SJSA1 (cell line): ENCODE measurements around the gene ARMH4. TPM values are rescaled to one million over a fixed set of nuclear protein-coding genes. Genes with fewer than 3 reads are reported as not detected.
"Not testable (repeated sequence)": the region's sequence is repeated elsewhere in the genome, so short reads cannot be mapped to it uniquely, and the experiment has no call there.

Experiments
- DNase-seq, 2 experiments: peaks; one replicate each; pipeline ENCODE4 v3.0.0-alpha.2; 2015 to 2020; ENCODE audit warnings: low spot score in 2 of 2, low read depth in 1 of 2
- H3K27ac ChIP-seq: fragments of 250-450 bp; sonication (Bioruptor Pico); 2 replicates; pipeline ENCODE4 v1.5.1; 2020; ENCODE audit warnings: mild to moderate bottlenecking, moderate library complexity
- H3K27me3 ChIP-seq: fragments of 250-450 bp; sonication (Bioruptor Pico); replicated peaks from 2 replicates; pipeline ENCODE4 v1.5.1; 2020; ENCODE audit warnings: mild to moderate bottlenecking, moderate library complexity
- H3K36me3 ChIP-seq: fragments of 250-450 bp; sonication (Bioruptor Pico); 2 replicates; pipeline ENCODE4 v1.5.1; 2020; ENCODE audit warnings: mild to moderate bottlenecking
- H3K4me1 ChIP-seq: fragments of 250-450 bp; sonication (Bioruptor Pico); replicated peaks from 2 replicates; pipeline ENCODE4 v1.6.1; 2021; ENCODE audit warnings: mild to moderate bottlenecking
- H3K4me3 ChIP-seq: fragments of 250-450 bp; sonication (Bioruptor Pico); 2 replicates; pipeline ENCODE4 v1.5.1; 2020; ENCODE audit warnings: mild to moderate bottlenecking
- H3K9me3 ChIP-seq: fragments of 250-450 bp; sonication (Bioruptor Pico); replicated peaks from 2 replicates; pipeline ENCODE4 v1.5.1; 2020; ENCODE audit warnings: mild to moderate bottlenecking
- total RNA-seq: library from RNA; depleted of rRNA; stranded (reverse); fragments of >200 nt; shearing (Covaris generic); gene quantifications from 2 replicates; pipeline ENCODE4 v1.2.3, GENCODE V29; 2014

The ARMH4 gene
- total RNA-seq, 1 experiment from 2014 or later: 0.29 TPM

DNA sequence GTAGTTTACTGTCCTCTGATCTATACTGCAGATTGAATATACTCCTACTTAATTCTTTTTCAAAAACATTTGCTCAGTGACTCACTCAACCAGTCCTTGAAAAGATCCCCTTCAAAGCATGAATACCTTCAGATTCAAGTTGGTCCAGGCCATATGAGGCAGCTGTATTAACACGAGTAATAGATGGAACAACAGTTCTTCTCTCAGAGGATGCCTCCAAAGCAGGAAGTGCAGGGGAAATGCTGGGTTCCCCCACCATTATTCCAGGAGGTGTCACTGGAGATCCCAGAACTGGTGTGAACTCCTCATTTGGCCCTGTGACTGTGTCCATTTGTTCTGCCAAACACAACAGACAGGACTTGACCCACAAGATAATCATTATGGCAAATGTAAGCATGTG is 20.6 kb downstream of the ARMH4 start:
- H3K27ac ChIP-seq: no peak overlapping the region
- DNase-seq: no peak
- H3K4me3 ChIP-seq: no peak overlapping the region
- peaks cover 2% of the 10 kb centered on the region; the same call in 1 of the 2 replicates for H3K27me3 ChIP-seq
- no peaks in the 10 kb centered on the region for H3K9me3 ChIP-seq
- H3K36me3 ChIP-seq: no peaks in the 10 kb centered on the region
- H3K4me1 ChIP-seq: no peaks in the 10 kb centered on the region; the same call in 1 of the 2 replicates

DNA sequence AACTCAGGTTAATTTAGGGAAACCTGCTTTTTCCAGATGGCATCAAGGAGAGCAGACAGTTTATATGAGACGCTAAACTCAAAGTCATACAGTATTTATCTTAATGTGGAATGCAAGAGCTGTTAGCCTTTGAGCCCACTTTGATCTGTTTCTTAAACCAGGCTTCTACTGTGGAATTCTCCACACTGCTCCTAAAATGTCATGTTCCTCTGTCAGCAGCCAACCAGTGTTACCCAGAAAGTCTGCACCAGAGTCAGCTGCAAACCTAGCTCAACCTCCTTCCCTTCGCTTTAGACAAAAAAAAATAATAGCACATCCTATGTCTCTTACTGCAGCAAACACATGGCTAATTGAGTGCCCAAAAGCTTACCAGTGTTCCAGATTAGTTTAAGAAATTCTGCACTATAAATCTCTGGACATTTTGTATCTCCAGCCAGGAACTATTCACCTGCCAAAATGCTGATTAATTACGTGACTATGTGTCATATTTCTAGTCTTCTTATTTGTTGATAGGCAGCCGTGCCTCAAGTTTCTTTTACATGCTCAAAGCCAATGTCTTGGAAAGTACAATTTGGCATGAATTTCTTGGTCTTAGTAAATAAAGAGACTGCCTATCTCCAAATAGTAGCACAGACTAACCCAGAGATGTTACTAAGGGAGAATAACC is 21.8 kb downstream of the ARMH4 start:
- Histone ChIP-seq H3K36me3 (no peaks in the 10 kb centered on the region), H3K27ac (no peak overlapping the region), H3K9me3 (no peaks in the 10 kb centered on the region), H3K27me3 (peaks cover 2% of the 10 kb centered on the region; the same call in 1 of the 2 replicates), H3K4me1 (no peaks in the 10 kb centered on the region; the same call in 1 of the 2 replicates), H3K4me3 (no peak overlapping the region)
- DNase-seq: no peak

DNA sequence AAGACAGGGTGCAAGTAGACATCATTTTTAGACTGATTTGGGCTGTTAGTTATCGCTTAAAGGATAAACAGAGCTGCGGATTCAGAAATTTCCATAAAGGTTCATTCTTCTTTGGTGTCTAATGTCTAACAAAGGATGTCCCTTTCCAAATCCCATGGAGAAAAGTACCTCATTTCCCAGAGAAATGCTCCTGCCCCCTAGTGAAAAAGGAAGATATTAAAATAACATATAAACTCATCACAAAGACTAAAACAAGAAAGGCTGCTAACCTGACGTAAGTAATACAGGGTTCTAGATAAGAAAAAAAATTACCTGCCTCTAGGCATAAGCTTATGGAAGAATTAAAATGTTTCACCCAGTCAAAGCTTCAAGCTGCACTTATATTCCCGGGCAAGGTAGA is 22.8 kb downstream of the ARMH4 start:
- H3K4me3 ChIP-seq: no peak overlapping the region
- H3K36me3 ChIP-seq: no peaks in the 10 kb centered on the region
- no peaks in the 10 kb centered on the region for H3K9me3 ChIP-seq
- H3K27ac ChIP-seq: no peak overlapping the region
- no peaks in the 10 kb centered on the region; the same call in 1 of the 2 replicates for H3K4me1 ChIP-seq
- DNase-seq: no peak
- 0 out of 2 replicates have a peak, but pooled peaks cover 2% of the 10 kb centered on the region for H3K27me3 ChIP-seq

DNA sequence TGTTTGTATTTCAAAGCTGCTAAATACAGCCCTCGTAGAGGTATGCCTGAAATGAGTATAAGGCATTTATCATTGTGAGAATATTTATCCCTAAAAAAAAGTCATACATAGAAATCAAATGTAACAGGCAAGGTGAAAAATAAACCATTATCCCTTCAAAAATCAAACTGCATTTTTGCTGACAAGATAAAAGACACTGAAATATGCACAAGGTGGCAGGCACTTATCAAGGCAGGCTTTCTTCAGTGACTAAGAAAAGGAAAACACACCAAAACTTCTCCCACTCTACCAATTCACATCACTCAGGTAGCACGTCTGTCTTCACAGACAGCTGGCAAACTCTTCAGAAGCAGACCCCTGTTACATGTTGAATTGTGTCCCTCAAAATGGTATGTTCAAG is 23.6 kb downstream of the ARMH4 start:
- Histone ChIP-seq H3K27ac (no peak overlapping the region), H3K36me3 (no peaks in the 10 kb centered on the region), H3K9me3 (no peaks in the 10 kb centered on the region), H3K27me3 (0 out of 2 replicates have a peak, but pooled peaks cover 2% of the 10 kb centered on the region), H3K4me1 (no peaks in the 10 kb centered on the region), H3K4me3 (no peak overlapping the region)
- no peak for DNase-seq

DNA sequence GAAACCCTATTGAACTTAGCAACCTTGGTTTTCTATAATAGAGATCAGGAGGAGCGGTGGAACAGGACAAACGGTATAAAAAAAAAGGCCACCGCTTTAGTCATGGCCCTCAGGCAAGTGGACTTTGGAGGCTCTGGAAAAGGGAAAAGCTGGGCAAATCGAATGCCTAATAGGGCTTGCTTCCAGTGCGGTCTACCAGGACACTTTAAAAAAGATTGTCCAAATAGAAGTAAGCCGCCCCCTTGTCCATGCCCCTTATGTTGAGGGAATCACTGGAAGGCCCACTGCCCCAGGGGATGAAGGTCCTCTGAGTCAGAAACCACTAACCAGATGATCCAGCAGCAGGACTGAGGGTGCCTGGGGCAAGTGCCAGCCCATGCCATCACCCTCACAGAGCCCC is 29.5 kb downstream of the ARMH4 start:
- not testable (repeated sequence) for H3K36me3 ChIP-seq, H3K27ac ChIP-seq, H3K4me3 ChIP-seq, H3K4me1 ChIP-seq, H3K9me3 ChIP-seq, DNase-seq
- peaks cover 18% of the 10 kb centered on the region; the same call in 1 of the 2 replicates for H3K27me3 ChIP-seq

DNA sequence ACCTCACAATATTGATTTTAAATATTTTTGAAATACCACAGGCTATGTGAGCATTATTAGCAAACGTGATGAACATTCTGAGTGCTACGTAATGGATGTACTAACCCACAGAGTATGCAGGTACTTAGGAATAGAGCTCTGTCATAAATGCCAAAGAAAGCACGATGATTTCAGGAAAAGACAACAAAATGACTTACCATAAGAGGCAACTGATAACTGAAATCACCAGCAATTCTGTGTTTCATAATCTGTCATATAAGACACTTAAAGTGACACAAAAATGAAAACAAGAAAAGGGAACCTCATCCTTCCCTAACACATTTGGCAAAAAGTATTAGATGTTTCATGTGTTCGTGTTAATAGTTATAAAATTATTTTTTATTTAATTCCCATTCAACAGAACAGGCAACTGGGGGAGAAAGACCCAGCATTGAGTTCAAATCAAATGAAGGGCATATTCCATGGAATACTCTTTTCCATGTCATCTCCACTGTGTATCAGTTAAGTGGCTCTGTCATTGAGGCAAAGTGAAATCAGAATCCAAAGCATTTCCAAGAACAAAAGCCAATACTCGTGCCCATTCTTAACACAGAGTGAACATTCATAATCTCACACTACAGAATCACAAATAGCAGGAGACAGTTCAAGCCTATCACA is 30.4 kb downstream of the ARMH4 start:
- no peak for DNase-seq
- Histone ChIP-seq H3K9me3 (no peaks in the 10 kb centered on the region), H3K4me3 (no peak overlapping the region), H3K27ac (no peak overlapping the region), H3K27me3 (peaks cover 18% of the 10 kb centered on the region; the same call in 1 of the 2 replicates), H3K4me1 (no peaks in the 10 kb centered on the region), H3K36me3 (no peaks in the 10 kb centered on the region)

DNA sequence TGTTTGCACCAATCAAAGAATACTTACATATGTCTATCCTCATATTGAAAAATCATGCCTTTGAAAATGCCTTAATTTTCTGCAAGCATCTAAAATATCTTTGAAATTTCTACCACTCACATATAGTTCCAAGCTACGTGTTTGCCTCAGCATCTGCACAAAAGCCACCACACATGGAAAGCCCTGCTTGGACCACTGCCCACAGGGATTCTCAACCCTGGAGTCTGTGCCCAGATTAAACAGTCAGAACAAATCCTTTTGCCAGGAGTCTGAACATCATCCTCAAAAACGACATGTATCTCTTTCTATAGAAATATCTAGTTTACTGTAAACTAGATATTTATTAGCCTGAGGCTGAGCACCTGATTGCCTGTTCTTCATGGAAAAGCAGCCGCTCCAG is 32.6 kb downstream of the ARMH4 start:
- Histone ChIP-seq H3K4me3 (no peak overlapping the region), H3K4me1 (no peaks in the 10 kb centered on the region), H3K36me3 (no peaks in the 10 kb centered on the region), H3K27me3 (peaks cover 20% of the 10 kb centered on the region; the same call in 1 of the 2 replicates), H3K9me3 (no peaks in the 10 kb centered on the region), H3K27ac (no peak overlapping the region)
- DNase-seq: no peak

DNA sequence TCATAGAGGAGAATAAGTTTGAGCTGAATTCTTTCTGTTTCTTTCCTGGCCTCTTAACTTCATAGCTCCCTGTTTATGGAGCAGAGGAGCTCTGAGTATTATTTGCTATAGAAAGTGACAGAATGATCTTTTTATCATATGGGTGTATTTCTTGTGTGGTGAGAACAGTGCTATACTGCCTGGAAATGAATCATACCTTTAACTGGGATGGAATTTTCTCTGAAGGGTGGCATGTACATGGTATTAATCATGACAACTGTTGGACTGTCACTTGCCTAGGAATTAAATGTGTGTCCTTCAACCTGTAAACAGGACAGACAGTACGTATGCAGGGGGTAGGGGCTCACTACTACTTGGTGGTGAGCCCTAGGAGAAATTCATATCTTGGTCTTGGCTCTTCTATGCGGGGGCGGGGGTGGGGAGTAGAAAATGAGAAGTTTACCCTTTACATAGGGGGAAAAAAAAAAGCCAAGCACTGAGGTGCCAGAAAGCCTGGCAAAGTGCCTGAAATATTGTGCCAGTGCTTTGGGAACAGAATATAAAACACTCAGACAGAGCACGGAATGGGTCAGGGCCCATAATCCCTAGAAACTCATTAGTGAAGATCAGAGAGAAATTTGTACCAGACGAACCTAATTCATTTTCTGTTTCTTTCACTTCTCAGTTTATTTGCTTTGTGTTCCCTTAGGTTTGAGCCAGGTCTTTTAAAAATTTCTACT is 33.8 kb downstream of the ARMH4 start:
- Histone ChIP-seq H3K36me3 (no peaks in the 10 kb centered on the region), H3K27ac (no peak overlapping the region), H3K27me3 (peaks cover 27% of the 10 kb centered on the region; the same call in 1 of the 2 replicates), H3K4me1 (no peaks in the 10 kb centered on the region), H3K9me3 (no peaks in the 10 kb centered on the region), H3K4me3 (no peak overlapping the region)
- DNase-seq: no peak

DNA sequence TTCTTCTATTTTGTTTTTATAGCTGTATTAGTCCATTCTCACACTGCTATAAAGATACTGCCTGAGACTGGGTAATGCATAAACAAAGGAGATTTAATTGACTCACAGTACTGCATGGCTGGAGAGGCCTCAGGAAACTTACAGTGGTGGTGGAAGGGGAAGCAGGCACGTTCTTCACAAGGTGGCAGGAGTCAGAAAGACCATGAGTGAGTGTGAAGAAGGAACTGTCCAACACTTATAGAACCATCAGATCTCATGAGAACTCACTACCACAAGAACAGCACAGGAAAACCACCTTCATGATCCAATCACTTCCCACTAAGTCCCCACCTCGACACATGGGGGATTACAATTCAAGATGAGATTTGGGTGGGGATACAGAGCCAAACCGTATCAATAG is 42.3 kb downstream of the ARMH4 start:
- Histone ChIP-seq H3K27me3 (peaks cover 36% of the 10 kb centered on the region), H3K4me1 (peaks cover 4% of the 10 kb centered on the region; the same call in 1 of the 2 replicates), H3K4me3 (no peak overlapping the region), H3K9me3 (no peaks in the 10 kb centered on the region; the same call in 1 of the 2 replicates), H3K27ac (no peak overlapping the region), H3K36me3 (no peaks in the 10 kb centered on the region)
- no peak for DNase-seq

DNA sequence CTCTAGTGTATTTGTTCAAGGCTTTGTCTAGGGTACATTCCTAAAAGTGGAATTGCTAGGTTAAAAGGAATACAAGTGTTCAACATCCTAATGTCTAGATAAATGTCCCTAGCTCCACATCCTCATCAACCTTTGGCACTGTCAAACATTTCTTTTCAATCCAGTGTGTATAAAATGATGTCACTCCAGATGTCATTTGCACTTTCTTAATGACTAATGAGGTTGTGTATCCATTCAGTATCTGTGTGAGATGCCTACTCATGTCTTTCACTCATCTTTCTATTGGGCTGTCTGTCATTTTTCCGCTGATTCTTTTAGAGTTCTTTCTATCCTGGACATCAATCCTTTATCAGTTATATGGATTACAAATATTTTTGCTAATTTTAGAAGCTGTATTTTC is 43.3 kb downstream of the ARMH4 start:
- no peaks in the 10 kb centered on the region for H3K36me3 ChIP-seq
- no peak overlapping the region for H3K27ac ChIP-seq
- H3K4me3 ChIP-seq: no peak overlapping the region
- peaks cover 4% of the 10 kb centered on the region; the same call in 1 of the 2 replicates for H3K4me1 ChIP-seq
- peaks cover 31% of the 10 kb centered on the region for H3K27me3 ChIP-seq
- no peaks in the 10 kb centered on the region; the same call in 1 of the 2 replicates for H3K9me3 ChIP-seq
- no peak for DNase-seq

DNA sequence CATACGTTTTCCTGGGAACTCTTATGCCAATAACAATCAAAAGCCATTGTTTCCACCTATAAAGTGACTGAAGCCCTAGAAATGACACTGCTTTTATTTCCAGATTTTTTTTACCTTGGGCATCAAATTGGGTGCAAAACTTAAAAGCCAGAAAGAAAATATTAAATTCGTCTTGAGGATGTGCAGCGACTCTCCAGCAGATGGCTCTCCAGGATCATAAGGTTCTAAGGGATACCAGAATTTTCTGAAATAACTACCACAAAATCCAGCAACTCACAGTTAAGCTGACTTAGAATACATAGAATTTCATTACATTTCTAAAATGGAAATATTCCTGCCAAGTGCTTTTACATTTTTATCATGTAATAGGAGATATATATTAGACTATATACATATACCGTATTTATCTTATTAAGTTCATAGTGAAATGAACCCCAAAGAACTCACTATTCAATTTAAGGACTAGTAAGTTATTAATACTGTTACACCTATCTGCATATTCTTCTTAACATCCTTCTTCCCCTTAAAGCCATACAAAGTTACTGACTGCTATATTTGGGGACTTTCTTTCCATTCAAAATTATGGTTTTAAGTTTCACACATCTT is 44.0 kb downstream of the ARMH4 start:
- Histone ChIP-seq H3K4me1 (peaks cover 4% of the 10 kb centered on the region; the same call in 1 of the 2 replicates), H3K4me3 (no peak overlapping the region), H3K9me3 (no peaks in the 10 kb centered on the region; the same call in 1 of the 2 replicates), H3K36me3 (no peaks in the 10 kb centered on the region), H3K27ac (no peak overlapping the region), H3K27me3 (peaks cover 26% of the 10 kb centered on the region)
- DNase-seq: peak in 1 of 2 experiments; percentile 37

DNA sequence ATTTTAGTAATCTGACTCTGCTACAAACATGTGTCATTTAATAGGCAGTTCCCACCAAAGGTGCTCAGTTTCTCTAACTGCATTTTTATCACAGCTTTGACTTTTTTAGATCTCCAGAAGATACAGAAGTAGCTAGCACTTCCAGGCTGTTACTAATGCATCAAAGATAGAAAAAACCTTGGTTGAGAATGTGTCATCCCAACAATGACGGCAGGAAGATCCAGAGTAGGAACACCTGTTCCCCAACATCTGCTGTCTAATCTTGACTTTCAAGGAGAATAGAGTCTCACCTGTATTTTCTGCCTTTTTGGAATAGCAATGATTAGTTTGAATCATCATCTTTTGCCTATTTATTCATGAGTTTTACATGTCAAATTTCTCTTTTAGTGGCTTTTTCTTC is 45.0 kb downstream of the ARMH4 start:
- H3K4me1 ChIP-seq: peaks cover 4% of the 10 kb centered on the region; the same call in 1 of the 2 replicates
- peaks cover 21% of the 10 kb centered on the region for H3K27me3 ChIP-seq
- H3K27ac ChIP-seq: no peak overlapping the region
- DNase-seq: no peak
- H3K36me3 ChIP-seq: no peaks in the 10 kb centered on the region
- no peak overlapping the region for H3K4me3 ChIP-seq
- no peaks in the 10 kb centered on the region; the same call in 1 of the 2 replicates for H3K9me3 ChIP-seq

DNA sequence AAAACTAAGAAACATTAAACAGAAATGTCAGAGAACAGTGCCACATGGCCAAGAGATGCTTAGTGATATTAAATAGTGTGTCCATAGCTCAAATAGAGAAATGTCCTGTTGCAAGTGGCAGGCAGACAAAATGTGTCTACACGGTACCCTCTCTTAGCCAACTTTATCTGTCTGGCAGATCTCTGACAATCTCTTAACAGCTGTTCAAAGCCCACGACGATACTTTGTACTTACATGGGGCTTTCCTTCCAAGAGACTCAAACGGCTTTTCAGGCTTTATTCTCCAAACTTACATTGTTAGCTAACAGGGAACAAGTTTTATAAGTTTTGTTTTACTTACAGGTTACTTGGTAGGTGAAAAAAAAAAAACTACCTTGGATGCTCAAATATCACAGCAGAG is 45.6 kb downstream of the ARMH4 start:
- H3K4me1 ChIP-seq: peaks cover 4% of the 10 kb centered on the region; the same call in 1 of the 2 replicates
- no peaks in the 10 kb centered on the region; the same call in 1 of the 2 replicates for H3K9me3 ChIP-seq
- H3K27ac ChIP-seq: no peak overlapping the region
- H3K4me3 ChIP-seq: no peak overlapping the region
- H3K27me3 ChIP-seq: peaks cover 23% of the 10 kb centered on the region
- DNase-seq: no peak
- no peaks in the 10 kb centered on the region for H3K36me3 ChIP-seq
